AG04450 (cell line): ENCODE results near the gene PAWR. TPM values are rescaled to one million over a fixed set of nuclear protein-coding genes. Genes with fewer than 3 reads are reported as not detected.

Source experiments
- CTCF ChIA-PET: fragments of 300-600, 350-600 bp; formaldehyde crosslinking; extraction: SDS; loops from one replicate; lab custom pipeline; 2022; ENCODE audit warnings: antibody characterized with exemption, inconsistent platforms; lab: Charles Lee
- POLR2A ChIA-PET: fragments of 350-600 bp; formaldehyde crosslinking; extraction: SDS; loops from one replicate; lab custom pipeline; 2021; ENCODE audit warnings: antibody characterized with exemption, inconsistent platforms; lab: Yijun Ruan, JAX
- DNase-seq: peaks from one replicate; pipeline ENCODE4 v3.0.0-alpha.2; 2011; ENCODE audit warnings: low read depth, low spot score
- H3K27ac ChIP-seq: one replicate; pipeline ENCODE4 v1.5.1; 2012; ENCODE audit warnings: low read depth, low read length, control low read depth
- H3K27me3 ChIP-seq: one replicate; pipeline ENCODE4 v1.6.0; 2012; ENCODE audit warnings: low read length; ENCODE audit not compliant: control insufficient read depth, insufficient read depth
- H3K4me3 ChIP-seq: 2 replicates; pipeline ENCODE4 v1.5.1; 2011; ENCODE audit warnings: mild to moderate bottlenecking, low read depth, low read length, control low read depth
- H3K9me3 ChIP-seq: 2 replicates; pipeline ENCODE4 v1.5.1; 2012; ENCODE audit warnings: low read length; ENCODE audit not compliant: control insufficient read depth, insufficient read depth
- polyA plus RNA-seq: library from polyadenylated mRNA; depleted of rRNA; stranded (reverse); fragments of >200 nt; gene quantifications from 2 replicates; pipeline ENCODE4 v1.2.3, GENCODE V29; 2011
- TF ChIP-seq, protein P1 (sequence below): IDR thresholded peaks from 2 replicates; pipeline ENCODE4 v1.5.1; 2011; ENCODE audit warnings: low read depth, low read length, control low read depth, inconsistent platforms

PAWR gene
- polyA plus RNA-seq, 1 experiment, result 15.7 TPM

DNA sequence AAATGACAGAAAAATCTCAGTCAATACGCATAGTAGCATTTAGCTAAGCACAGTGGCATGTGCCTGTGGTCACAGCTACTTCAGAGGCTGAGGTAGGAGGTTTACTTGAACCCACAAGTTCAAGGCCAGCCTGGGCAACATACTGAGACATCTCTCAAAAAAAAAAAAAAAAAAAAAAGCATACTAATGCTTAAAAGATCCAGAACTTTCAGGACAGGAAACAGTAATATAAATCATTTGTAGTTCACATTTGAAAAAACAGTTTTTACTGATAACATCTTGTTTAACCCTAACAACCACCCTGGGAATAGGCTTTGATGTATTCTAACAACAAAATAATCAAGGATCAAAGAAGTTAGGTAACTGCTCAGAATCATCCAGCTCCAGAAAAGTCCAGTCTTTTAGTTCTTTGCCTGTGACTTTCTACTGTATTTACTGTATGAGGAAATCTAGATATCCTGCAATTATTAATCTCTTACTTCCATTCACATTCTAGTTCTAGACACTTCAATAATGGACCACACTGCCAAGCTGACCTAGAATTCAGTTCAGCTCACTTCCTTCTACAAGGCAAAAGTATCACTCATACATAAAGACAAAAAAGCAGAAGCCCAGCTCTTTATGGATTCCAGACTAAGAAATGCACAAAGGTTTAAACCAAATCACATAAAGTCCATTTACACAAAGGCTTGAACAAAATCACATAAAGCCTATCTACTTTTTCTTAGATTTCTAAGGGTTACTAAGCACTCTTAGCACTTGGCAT is 28.5 kb downstream of the PAWR start:
- H3K27ac ChIP-seq, result no peak overlapping the region
- no peak overlapping the region for H3K4me3 ChIP-seq
- DNase-seq, result no peak
- ChIA-PET POLR2A (no interaction called here), CTCF (interaction anchor here (0.6 to 1.4 kb wide), 7 partner anchors 12 to 239 kb away, joined by 3 to 9 read pairs (median 4); no protein-coding TSS in a partner anchor)
- TF ChIP-seq, protein P1, sequence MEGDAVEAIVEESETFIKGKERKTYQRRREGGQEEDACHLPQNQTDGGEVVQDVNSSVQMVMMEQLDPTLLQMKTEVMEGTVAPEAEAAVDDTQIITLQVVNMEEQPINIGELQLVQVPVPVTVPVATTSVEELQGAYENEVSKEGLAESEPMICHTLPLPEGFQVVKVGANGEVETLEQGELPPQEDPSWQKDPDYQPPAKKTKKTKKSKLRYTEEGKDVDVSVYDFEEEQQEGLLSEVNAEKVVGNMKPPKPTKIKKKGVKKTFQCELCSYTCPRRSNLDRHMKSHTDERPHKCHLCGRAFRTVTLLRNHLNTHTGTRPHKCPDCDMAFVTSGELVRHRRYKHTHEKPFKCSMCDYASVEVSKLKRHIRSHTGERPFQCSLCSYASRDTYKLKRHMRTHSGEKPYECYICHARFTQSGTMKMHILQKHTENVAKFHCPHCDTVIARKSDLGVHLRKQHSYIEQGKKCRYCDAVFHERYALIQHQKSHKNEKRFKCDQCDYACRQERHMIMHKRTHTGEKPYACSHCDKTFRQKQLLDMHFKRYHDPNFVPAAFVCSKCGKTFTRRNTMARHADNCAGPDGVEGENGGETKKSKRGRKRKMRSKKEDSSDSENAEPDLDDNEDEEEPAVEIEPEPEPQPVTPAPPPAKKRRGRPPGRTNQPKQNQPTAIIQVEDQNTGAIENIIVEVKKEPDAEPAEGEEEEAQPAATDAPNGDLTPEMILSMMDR, result no peak
- no peaks in the 10 kb centered on the region; the same call in 1 of the 2 replicates for H3K9me3 ChIP-seq
- H3K27me3 ChIP-seq, result no peaks in the 10 kb centered on the region

DNA sequence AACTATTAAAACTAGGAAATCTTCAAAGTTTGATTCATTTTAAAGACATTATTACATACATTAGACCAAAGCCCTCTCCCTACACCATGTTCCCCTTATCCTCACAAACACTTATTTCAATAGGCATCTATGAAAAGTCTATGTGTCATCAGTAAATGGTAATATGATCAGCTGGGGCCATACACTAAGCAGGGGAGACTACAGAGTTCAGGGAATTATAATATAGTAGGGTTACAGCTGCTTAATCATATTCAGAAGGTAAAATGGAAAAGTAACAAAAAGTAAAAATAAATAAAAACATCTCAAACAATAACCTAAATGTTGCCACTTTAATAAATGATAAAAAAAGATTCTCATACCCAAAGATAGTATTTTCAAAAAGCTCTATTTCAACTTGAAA is 29.1 kb downstream of the PAWR start:
- POLR2A ChIA-PET, result no interaction called here
- no peak for DNase-seq
- TF ChIP-seq, protein P1, result no peak
- Histone ChIP-seq H3K27ac (no peak overlapping the region), H3K9me3 (no peaks in the 10 kb centered on the region; the same call in 1 of the 2 replicates), H3K27me3 (no peaks in the 10 kb centered on the region), H3K4me3 (no peak overlapping the region)
- CTCF ChIA-PET, result interaction anchor here (0.6 to 1.4 kb wide), 8 partner anchors 12 to 243 kb away, joined by 3 to 9 read pairs (median 4); no protein-coding TSS in a partner anchor

DNA sequence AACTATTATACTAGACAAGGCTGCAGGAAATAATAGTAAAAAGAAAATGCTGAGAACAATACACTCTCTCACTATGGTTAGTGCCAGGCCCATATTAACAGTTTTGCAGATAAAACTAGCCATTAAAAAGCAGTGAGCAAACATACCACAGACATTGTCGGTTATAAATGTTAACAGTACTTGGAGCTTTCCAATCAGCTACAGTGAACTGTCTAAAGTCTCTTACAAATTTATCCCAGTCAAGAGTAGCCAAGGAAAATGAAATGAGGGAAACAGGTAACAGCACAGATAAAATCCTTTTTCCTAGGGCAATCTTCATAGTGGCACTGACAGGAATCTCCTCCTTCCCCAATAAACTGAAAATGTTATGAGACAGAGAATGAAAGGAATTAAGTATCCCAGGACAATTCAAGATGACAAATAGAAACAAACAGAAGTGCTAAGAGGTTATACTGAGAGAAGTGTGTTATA is 30.8 kb downstream of the PAWR start:
- no peak overlapping the region for H3K27ac ChIP-seq
- TF ChIP-seq, protein P1, result no peak
- H3K4me3 ChIP-seq, result no peak overlapping the region
- ChIA-PET POLR2A (no interaction called here), CTCF (no interaction called here)
- H3K27me3 ChIP-seq, result no peaks in the 10 kb centered on the region
- no peaks in the 10 kb centered on the region; the same call in 1 of the 2 replicates for H3K9me3 ChIP-seq
- DNase-seq, result no peak

DNA sequence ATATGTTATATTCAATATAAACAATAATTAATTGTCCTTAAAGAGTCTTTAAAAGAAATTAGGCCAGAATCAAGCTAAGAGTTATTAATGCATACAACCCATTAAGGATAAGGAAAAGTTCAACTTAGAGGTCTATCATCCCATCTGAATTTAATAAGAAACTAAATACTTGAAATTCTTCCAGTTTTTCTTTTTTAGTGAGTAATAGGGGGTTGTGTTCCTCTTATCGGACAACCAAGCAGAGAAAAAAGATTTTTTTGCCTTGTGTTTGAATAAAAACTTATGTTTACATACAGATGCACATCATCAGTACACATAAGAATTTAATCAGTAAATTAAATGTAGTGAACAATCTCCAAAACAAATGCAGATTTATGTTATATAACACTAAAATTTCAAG is 32.5 kb downstream of the PAWR start:
- Histone ChIP-seq H3K9me3 (no peaks in the 10 kb centered on the region; the same call in 1 of the 2 replicates), H3K27ac (no peak overlapping the region), H3K4me3 (no peak overlapping the region), H3K27me3 (no peaks in the 10 kb centered on the region)
- DNase-seq, result no peak
- ChIA-PET POLR2A (interaction anchor here (0.8 to 0.9 kb wide), 2 partner anchors 31 to 33 kb away, joined by 3 read pairs; partner anchors contain the start of gene PAWR), CTCF (no interaction called here)
- TF ChIP-seq, protein P1, result no peak

DNA sequence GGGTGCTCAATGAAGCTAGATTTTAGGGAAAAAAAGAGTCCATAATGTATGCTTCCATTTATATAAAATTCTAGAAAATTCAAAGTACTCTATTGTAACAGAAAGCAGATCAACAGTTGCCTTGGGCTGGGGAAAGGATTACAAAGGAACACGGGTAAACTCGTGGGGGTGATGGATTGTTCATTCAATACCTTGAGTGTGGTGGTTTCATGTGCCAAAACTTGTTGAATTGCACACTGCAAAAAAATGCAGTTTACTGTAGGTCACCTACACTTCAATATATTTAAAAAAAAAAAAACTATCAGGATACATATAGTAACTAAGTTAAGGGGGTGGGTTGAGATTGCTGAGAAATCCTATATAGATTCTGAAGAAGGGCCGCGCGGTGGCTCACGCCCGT is 33.6 kb downstream of the PAWR start:
- POLR2A ChIA-PET, result no interaction called here
- no peak for DNase-seq
- TF ChIP-seq, protein P1, result no peak
- Histone ChIP-seq H3K4me3 (no peak overlapping the region), H3K9me3 (no peaks in the 10 kb centered on the region; the same call in 1 of the 2 replicates), H3K27me3 (no peaks in the 10 kb centered on the region), H3K27ac (no peak overlapping the region)
- CTCF ChIA-PET, result no interaction called here
